HuH-7.5 (cell line): ENCODE measurements around the gene DUSP15.
"Not testable (repeated sequence)": the region's sequence is repeated elsewhere in the genome, so short reads cannot be mapped to it uniquely, and the experiment has no call there.

Source experiments
- DNase-seq: peaks from one replicate; pipeline ENCODE4 v3.0.0; 2011; ENCODE audit warnings: low spot score

Gene DUSP15

DNA sequence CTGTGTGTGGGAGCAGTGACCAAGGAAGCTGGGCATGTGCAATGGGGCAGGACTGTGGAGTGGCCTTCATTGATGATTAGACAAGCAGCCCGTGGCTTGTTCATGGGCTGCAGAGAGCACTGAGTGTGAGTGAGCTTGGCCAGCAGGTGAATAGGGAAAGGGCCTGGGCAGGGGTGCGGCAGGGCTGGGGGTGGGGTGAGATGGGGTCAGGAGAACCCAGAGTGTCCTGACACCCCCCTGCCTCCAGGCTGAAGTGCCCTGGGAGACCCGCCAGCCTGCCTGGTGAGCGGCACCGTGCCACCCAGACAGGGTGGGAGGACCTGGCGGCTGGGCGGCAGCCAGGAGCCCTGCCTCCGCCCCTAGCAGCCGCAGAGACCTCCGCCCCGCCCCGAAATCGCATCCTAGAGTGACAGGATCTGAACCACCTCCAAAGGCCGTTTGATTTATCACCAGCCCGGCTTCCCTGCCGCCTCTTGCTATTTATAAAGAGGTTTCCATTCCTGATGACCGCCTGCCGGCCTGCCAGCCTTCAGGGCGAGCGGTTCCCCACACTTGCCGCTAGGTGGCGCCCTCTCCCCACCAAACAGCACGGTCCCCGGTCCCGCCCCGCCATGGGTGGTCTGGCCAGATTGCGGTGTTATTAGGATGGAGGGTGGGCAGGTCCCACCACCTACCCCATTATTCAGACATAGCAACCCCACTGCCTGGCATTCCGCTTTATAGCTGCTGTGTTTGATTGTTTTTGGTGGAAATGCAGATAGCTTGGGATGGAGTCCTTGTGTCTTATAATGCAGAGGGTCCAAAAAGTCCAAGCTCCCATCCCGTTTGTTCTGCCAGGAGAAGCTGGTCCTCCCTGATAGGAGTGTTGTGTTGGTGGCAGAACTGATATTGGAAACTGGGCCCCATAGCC is 47.7 kb downstream of the DUSP15 start:
- DNase-seq = peak; percentile 93

DNA sequence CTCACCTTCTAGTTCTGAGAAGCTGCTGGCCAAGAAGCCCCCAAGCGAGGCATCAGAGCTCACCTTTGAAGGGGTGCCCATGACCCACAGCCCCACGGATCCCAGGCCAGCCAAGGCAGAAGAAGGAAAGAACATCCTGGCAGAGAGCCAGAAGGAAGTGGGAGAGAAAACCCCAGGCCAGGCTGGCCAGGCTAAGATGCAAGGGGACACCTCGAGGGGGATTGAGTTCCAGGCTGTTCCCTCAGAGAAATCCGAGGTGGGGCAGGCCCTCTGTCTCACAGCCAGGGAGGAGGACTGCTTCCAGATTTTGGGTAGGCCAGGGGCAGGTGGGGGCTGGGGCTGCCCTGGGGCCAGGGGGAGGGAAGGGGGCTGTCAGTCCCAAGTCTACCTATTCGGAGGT is 48.9 kb downstream of the DUSP15 start:
- no peak for DNase-seq

DNA sequence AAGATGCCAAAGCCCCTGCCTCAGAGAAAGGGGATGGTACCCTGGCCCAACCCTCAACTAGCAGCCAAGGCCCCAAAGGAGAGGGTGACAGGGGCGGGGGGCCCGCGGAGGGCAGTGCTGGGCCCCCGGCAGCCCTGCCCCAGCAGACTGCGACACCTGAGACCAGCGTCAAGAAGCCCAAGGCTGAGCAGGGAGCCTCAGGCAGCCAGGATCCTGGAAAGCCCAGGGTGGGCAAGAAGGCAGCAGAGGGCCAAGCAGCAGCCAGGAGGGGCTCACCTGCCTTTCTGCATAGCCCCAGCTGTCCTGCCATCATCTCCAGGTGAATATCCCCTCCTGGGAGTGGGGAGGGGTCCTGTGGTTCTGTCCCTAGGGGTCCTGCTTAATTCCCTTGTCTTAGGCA is 50.1 kb downstream of the DUSP15 start:
- no peak for DNase-seq

DNA sequence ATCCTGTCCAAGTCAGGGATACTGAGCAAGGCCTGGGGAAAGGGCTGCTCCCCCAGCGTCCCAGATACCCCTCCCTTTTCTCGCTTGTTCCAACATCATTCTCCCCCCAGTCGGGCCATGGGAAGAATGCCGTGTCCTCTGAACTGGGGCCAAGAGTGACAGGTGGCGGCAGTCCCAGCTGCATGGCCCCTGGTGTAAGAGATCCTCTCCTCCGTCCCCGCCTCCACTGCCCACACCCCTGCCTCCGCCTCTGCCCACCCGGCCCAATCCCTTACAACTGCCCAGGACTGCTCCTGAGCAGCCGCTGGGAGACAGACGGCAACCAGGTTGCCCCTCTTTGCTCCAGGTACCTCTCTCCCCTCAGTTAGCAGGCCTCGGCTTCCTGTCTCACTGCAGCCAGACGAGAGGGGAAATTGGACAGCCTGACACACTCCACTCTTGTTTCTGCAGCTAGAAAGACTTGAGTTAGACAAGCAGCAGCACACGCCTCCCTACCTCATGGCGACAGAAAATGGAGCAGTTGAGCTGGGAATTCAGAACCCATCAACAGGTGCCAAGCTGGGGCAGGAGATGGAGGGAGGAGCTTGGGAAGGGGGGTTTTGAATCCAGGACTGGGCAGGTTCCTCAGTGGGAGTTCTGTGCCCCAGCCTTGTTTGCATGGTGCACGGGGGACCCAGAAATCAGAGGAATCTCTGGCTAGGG is 51.1 kb downstream of the DUSP15 start, which contains the start of gene MYLK2:
Gene MYLK2, plus strand, starts transcription at position 274 of the 702 bp plus-strand sequence. Its CDS starts 225 bp downstream, at position 499.
- no peak for DNase-seq

DNA sequence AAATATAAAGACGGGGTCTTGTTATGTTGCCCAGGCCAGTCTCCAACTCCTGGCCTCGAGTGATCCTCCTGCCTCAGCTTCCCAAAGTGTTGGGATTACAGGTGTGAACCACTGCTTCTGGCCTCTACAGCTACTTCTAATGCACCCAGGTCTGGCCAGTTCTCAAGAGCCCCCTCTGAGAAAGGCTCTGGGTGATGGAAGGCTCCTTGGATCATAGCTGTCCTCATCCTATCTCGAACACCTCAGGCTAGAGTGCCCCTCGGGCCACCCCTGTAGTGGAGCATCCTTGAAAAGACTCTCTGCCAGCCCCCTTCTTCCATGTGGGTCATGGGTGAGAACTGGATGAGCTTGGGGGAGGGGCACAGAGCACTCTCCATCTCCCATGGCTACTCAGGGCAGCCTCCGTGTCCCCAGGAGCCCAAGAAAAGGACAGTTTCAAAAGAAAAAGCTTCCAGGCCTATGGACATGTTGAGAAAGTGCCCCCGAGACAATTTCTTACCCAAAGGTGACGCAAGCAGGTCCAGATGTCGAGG is 51.9 kb downstream of the DUSP15 start:
- no peak for DNase-seq

DNA sequence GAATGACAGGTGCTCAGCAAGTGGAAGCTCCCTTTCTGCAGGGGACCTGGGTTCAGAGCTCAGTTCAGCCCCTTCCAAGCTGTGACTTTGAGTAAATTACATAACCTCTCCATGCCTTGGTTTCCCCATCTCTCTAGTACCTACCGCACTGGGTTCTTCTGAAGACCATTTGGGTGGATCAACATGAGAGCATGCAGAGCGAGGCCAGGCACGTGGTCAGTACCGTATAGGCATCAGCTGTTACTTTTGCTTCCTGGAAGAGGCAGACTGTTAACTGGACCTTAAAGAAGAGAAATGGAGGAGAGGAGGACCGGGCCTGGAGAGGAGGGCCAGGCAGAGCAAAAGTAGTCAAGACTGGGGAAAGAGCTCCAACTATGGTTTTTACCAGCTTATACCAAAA is 52.9 kb downstream of the DUSP15 start:
- DNase-seq = no peak

DNA sequence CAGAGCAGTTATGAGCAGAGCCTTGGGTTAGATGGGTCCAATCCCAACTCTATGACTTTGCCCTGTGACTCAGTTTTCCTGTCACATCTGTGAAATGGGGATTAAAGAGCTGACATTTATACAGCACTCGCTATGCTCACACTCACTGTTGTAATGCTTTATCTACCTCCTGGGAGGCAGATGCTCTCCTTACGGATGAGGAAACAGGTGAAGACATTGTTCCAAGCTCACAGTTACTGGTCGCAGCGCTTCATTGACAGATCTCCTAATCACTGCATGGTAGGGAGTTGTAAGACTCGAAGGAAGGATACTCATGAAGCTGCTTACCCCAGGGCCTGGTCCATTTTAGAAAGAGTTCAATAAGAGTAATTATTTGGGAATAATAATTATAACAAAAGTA is 54.1 kb downstream of the DUSP15 start:
- DNase-seq = no peak

DNA sequence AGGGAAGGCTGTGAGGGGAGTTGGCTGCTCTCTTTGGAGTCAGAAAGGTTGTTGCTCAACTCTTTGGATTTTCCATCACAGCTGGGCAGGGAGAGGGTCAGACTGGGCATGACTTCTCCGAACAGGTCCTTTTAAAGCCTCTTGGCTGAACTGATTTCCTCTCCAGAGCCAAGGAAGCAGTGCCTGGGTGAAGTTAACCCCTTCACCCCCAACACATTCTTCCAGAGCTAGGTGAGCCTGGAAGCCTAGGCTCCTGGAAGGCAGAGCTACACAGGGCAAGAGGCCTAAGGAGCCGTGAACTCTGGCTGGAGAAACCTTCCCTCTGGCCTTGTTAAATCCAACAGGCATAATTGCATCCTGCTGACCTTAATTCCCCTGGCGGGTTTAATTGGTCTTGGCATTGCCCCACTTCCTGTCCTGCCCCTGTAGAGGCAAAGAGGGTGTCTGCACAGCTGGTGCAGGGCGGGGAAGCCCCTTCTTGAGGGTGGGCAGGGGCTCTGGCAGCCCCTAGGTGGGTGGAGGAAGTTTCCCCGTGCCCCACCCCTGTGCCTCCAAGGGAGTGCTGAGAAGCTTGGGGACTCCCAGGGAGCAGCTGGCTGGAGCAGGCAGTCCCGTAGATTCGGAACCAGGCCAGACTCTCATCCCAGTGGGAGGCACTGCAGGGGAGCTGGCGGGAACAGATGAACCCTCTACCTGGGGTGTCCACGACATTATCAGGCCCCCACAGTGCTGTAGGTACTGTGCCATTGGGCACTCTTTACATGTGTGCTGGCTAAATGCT is 54.7 kb downstream of the DUSP15 start:
- DNase-seq = no peak

DNA sequence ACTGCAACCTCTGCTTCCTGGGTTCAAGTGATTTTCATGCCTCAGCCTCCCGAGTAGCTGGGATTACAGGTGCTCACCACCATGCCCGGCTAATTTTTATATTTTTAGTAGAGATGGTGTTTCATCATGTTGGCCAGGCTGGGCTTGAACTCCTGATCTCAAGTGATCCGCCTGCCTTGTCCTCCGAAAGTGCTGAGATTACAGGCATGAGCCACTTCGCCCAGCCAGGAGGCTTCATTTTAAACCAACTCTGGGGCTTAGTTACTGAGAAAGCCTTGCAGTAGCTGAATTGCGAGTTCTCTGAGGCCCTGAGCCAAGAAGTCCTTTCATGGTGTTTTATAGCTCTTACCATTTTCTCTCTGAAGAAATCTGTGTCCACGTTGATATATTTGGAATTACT is 56.2 kb downstream of the DUSP15 start:
- DNase-seq = not testable (repeated sequence)

DNA sequence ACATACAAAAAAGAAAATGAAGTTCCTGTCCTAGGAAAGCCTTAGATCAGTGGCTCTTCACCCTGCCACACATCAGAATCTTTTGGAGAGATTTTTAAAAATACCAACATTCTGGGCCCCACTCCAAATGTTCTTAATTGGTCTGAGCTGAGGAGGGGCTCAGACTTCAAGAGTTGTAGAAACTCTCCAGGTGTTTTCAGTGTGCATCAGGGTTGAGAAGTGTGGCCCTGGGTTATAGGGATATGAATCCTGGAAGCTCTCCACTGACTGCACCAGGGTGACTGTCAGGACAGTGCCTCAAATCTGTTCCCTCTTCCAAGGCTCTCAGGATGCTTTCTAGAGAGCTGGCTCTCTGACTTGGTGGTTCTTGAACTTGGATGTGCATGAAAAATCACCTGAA is 56.7 kb downstream of the DUSP15 start:
- DNase-seq = no peak

DNA sequence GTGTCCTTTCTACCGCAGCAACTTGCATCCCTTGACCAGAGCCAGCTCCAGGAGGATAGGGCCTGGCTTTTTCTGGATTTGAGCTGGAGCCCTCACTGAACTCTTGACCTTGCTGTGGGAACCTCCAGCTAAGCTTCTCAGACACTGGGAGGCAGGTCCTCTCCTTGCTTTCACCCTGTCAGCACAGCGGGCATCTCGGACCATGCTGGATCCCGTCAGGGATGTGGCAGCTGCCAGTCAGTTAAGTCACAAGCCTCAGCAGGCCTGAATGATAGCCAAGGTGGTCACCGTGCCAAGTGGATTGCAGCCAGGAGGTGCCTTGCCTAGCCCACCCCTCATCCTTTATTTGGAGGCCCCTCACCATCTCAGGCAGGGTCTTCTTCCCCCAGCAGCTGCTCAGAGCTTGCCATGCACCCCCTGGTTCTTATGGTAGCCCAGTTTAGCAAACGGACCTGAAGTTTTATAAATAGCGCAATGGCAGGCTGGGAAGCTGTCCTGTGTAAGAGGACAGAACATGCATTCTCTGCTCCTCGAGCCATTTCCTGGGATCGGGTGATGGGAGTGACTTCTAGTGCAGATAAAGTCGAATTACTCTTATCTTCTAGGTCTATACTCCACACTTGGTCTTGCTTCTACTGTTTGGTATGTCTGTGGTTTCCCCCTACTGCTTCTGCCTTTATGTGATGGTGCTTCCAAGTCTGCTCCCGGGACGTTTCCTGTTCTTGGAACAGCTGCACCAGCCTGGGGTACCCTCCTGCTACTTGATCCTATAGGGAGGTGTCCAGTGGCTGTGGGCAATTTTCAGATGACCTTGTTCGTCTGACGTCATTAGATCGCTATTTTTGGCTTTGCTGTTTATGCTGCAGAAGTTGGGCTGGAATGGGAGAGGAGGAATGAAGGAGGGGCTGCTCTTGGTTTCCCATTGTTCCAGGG is 58.3 kb downstream of the DUSP15 start:
- DNase-seq = no peak

DNA sequence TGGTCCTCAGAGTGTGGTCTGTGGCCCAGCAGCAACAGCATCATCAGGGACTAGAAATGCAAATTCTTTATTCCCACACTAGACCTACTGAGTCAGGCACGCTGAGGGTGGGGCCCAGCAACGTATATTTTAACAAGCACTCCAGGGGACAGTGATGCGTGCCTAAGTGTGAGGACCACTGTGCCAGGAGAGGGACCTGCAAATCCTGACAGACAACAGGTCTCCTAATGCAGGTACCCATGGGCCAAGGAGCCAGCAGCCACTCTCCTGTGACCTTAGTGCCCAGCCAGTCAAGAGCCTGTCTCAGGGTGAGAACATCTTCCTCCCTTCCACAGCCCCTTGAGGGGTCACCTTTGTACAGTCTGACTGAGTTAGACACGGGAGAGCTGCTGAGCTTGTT is 59.1 kb downstream of the DUSP15 start:
- no peak for DNase-seq
